H1 (cell line): ENCODE data around the gene PKP3. TPM values are rescaled to one million over a fixed set of nuclear protein-coding genes. Genes with fewer than 3 reads are reported as not detected.

Experiments
- ATF3 ChIP-seq: IDR thresholded peaks from 2 replicates; pipeline ENCODE4 v1.6.1; 2011; ENCODE audit warnings: low read depth, mild to moderate bottlenecking, low read length; ENCODE audit not compliant: insufficient read depth
- CREB1 ChIP-seq: IDR thresholded peaks from 2 replicates; pipeline ENCODE4 v1.6.1; 2012; ENCODE audit warnings: inconsistent platforms
- E2F6 ChIP-seq: IDR thresholded peaks from 2 replicates; pipeline ENCODE4 v1.6.1; 2012; ENCODE audit warnings: inconsistent platforms
- HDAC2 ChIP-seq, 2 experiments: fragments of 300-600 bp in 1 of 2; sonication (generic) in 1 of 2; IDR thresholded peaks; 2 replicates each; pipeline ENCODE4 v1.6.1; 2011 to 2012; ENCODE audit warnings: low read depth in 2 of 2, low read length in 2 of 2, mild to moderate bottlenecking in 2 of 2, moderate library complexity in 2 of 2, borderline replicate concordance in 1 of 2, inconsistent platforms in 1 of 2
- POLR2A ChIP-seq, 2 experiments: IDR thresholded peaks; 1 replicate in 1 of 2; 2 replicates in 1 of 2; pipeline ENCODE4 v1.6.1; 2011; ENCODE audit warnings: low read depth in 2 of 2, low read length in 2 of 2, mild to moderate bottlenecking in 2 of 2; ENCODE audit errors: control extremely low read depth in 1 of 2
- POLR2AphosphoS5 ChIP-seq: IDR thresholded peaks from 2 replicates; pipeline ENCODE4 v1.6.1; 2011; ENCODE audit warnings: low read depth, low read length
- RAD21 ChIP-seq, 2 experiments: IDR thresholded peaks in 1 of 2; conservative IDR thresholded peaks in 1 of 2; 2 replicates each; pipeline ENCODE4 v1.6.1; 2011; ENCODE audit warnings: low read depth in 2 of 2, low read length in 2 of 2, improper control_type of control experiment in 1 of 2, inconsistent platforms in 1 of 2, mild to moderate bottlenecking in 1 of 2, moderate library complexity in 1 of 2
- SIN3A ChIP-seq, 2 experiments: IDR thresholded peaks in 1 of 2; conservative IDR thresholded peaks in 1 of 2; 2 replicates each; pipeline ENCODE4 v1.6.1; 2011 to 2012; ENCODE audit warnings: low read length in 2 of 2, improper control_type of control experiment in 1 of 2, low read depth in 1 of 2, mild to moderate bottlenecking in 1 of 2
- SP4 ChIP-seq: IDR thresholded peaks from 2 replicates; pipeline ENCODE4 v1.6.1; 2012; ENCODE audit warnings: low read length, inconsistent platforms
- TAF7 ChIP-seq: optimal IDR thresholded peaks from 2 replicates; pipeline ENCODE3; 2011; ENCODE audit warnings: low read depth, mild to moderate bottlenecking, inconsistent platforms, low read length, moderate library complexity, borderline replicate concordance
- TEAD4 ChIP-seq: IDR thresholded peaks from 2 replicates; pipeline ENCODE4 v1.6.1; 2012; ENCODE audit warnings: low read depth, low read length, inconsistent platforms, mixed read lengths
- USF2 ChIP-seq: IDR thresholded peaks from 2 replicates; pipeline ENCODE4 v1.6.1; 2011; ENCODE audit warnings: low read length, improper control_type of control experiment
- polyA plus RNA-seq, 7 experiments: library from polyadenylated mRNA; depleted of rRNA in 3 of 7; stranded (reverse) in 5 of 7; unstranded in 2 of 7; fragments of >200 nt in 5 of 7; fragments of 200-250 nt in 2 of 7; gene quantifications; 1 replicate in 5 of 7; 2 replicates in 1 of 7; 4 replicates in 1 of 7; pipeline versions ENCODE4 v1.2.1 to v1.2.3, GENCODE V29; 2011 to 2013; ENCODE audit warnings: missing spikeins in 2 of 7, mixed read lengths in 2 of 7
- total RNA-seq: library from RNA; stranded (reverse); fragmentation: NEBNext Ultra II Directional; extraction: Animal tissue kit (Norgen Biotek cat#: 25700); gene quantifications from 2 replicates; pipeline ENCODE4 v1.2.1, GENCODE V29; 2021

Gene PKP3
- total and polyA plus RNA-seq, 2 of the 8 experiments (the other 6 are each of a cell fraction or from before 2014, with no cell fraction given), result 16.7 to 28.7 TPM

- no peak for TF ChIP-seq SIN3A (conservative IDR thresholded peaks at IDR 0.05 in 1 of 2, IDR thresholded peaks at IDR 0.05 in 1 of 2; ENCODE audit: low read depth in 1 of 2, low read length in 2 of 2)
- TF ChIP-seq ATF3, result peak; percentile 50; the same call in 1 of the 2 replicates
- peak; percentile 60 to 69 for TF ChIP-seq RAD21 (IDR thresholded peaks at IDR 0.05 in 1 of 2, conservative IDR thresholded peaks at IDR 0.05 in 1 of 2; ENCODE audit: low read depth in 2 of 2, low read length in 2 of 2)
- TF ChIP-seq TEAD4, result peak; percentile 85
- peak; percentile 82 for TF ChIP-seq USF2
- peak; percentile 56; the same call in 1 of the 2 replicates for TF ChIP-seq SP4
- peak; percentile 67 for TF ChIP-seq CREB1
- peak; percentile 25; the same call in 1 of the 2 replicates for TF ChIP-seq POLR2AphosphoS5
- TF ChIP-seq POLR2A (IDR thresholded peaks at IDR 0.05; ENCODE audit: control extremely low read depth in 1 of 2, low read depth in 2 of 2, low read length in 2 of 2), result peak in 1 of 2 experiments; percentile 57; a peak in 2 of 3 replicates
- TF ChIP-seq E2F6, result peak; percentile 96
- peak; percentile 30 for TF ChIP-seq TAF7
- no peak for TF ChIP-seq HDAC2 (IDR thresholded peaks at IDR 0.05; ENCODE audit: borderline replicate concordance in 1 of 2, low read depth in 2 of 2, low read length in 2 of 2)
Measured at GRCh38 chr11:447923-448731, 54.1 kb downstream of the PKP3 start (continued).
